HEK293 (cell line): ENCODE results near the gene SHROOM1.

Experiments
- CTCF ChIA-PET: fragments of 350-600 bp; formaldehyde crosslinking; extraction: SDS; loops from one replicate; lab custom pipeline; 2021; ENCODE audit warnings: antibody characterized with exemption; lab: Yijun Ruan, JAX
- POLR2A ChIA-PET: fragments of 300-600 bp; formaldehyde crosslinking; extraction: SDS; loops from one replicate; lab custom pipeline; 2020; ENCODE audit warnings: antibody characterized with exemption, inconsistent platforms; lab: Yijun Ruan, JAX
- H3K27ac ChIP-seq: fragments of 200-500 bp; sonication (Bioruptor generic); 2 replicates; pipeline ENCODE4 v1.5.1; 2014; ENCODE audit warnings: low read depth, low read length, control low read depth, inconsistent platforms; ENCODE audit errors: extremely low read depth
- H3K36me3 ChIP-seq, 2 experiments: fragments of 200-500 bp in 1 of 2; sonication (Bioruptor generic) in 1 of 2; 1 replicate in 1 of 2; 2 replicates in 1 of 2; pipeline ENCODE4 v1.5.1; 2014 to 2017; ENCODE audit warnings: inconsistent platforms in 2 of 2, low read length in 2 of 2; ENCODE audit not compliant: control insufficient read depth in 2 of 2, insufficient read depth in 1 of 2
- H3K4me1 ChIP-seq: fragments of 200-500 bp; sonication (Bioruptor generic); 2 replicates; pipeline ENCODE4 v1.5.1; 2014; ENCODE audit warnings: mild to moderate bottlenecking, low read length, inconsistent platforms; ENCODE audit not compliant: control insufficient read depth, insufficient read depth
- H3K4me3 ChIP-seq: 2 replicates; pipeline ENCODE4 v1.5.1; 2011; ENCODE audit warnings: low read depth, mild to moderate bottlenecking, control low read depth, low read length, moderate library complexity
- H3K9me3 ChIP-seq: fragments of 200-500 bp; sonication (Bioruptor generic); 2 replicates; pipeline ENCODE4 v1.5.1; 2014; ENCODE audit warnings: low read depth, low read length, inconsistent platforms; ENCODE audit not compliant: control insufficient read depth, insufficient read depth
- HIC1 ChIP-seq: fragments of 450-650 bp; formaldehyde crosslinking; IDR thresholded peaks from 2 replicates; pipeline ENCODE4 v1.5.1; 2016; ENCODE audit warnings: missing biosample characterization, missing genetic modification characterization
- REST ChIP-seq: fragments of 450-650 bp; formaldehyde crosslinking; IDR thresholded peaks from 2 replicates; pipeline ENCODE4 v1.5.1; 2016; ENCODE audit warnings: missing biosample characterization, missing genetic modification characterization
- ZEB2 ChIP-seq: fragments of 450-650 bp; formaldehyde crosslinking; IDR thresholded peaks from 2 replicates; pipeline ENCODE4 v1.5.1; 2016; ENCODE audit warnings: missing biosample characterization, missing genetic modification characterization
- ZFP3 ChIP-seq: fragments of 450-650 bp; formaldehyde crosslinking; IDR thresholded peaks from 2 replicates; pipeline ENCODE4 v1.5.1; 2016; ENCODE audit warnings: low read depth, missing biosample characterization, missing genetic modification characterization
- ZIC2 ChIP-seq: fragments of 450-650 bp; formaldehyde crosslinking; IDR thresholded peaks from 2 replicates; pipeline ENCODE4 v1.5.1; 2016; ENCODE audit warnings: missing biosample characterization, missing genetic modification characterization
- ZNF391 ChIP-seq: fragments of 450-650 bp; formaldehyde crosslinking; IDR thresholded peaks from 2 replicates; pipeline ENCODE4 v1.5.1; 2016; ENCODE audit warnings: low read depth, missing biosample characterization, missing genetic modification characterization, borderline replicate concordance
- ZNF549 ChIP-seq: fragments of 450-650 bp; IDR thresholded peaks from 2 replicates; pipeline ENCODE4 v1.5.1; 2018; ENCODE audit warnings: missing biosample characterization, missing genetic modification characterization, mild to moderate bottlenecking, inconsistent platforms, moderate library complexity
- ZNF621 ChIP-seq: fragments of 450-650 bp; formaldehyde crosslinking; IDR thresholded peaks from 2 replicates; pipeline ENCODE4 v1.5.1; 2017; ENCODE audit warnings: missing biosample characterization, missing genetic modification characterization
- TF ChIP-seq, protein P1 (sequence below): fragments of 450-650 bp; formaldehyde crosslinking; IDR thresholded peaks from 2 replicates; pipeline ENCODE4 v1.5.1; 2016; ENCODE audit warnings: missing biosample characterization, missing genetic modification characterization

Gene SHROOM1

GRCh38 chr5:132772291-132773070 is 58.0 kb downstream of the SHROOM1 start:
- CTCF ChIA-PET: no interaction called here
- H3K27ac ChIP-seq: no peak overlapping the region
- no peak overlapping the region for H3K4me3 ChIP-seq
- peaks cover 0 to 8% of the 10 kb centered on the region in 2 experiments; a peak in 1 of 3 replicates for H3K36me3 ChIP-seq
- POLR2A ChIA-PET: interaction anchor here (2.1 kb wide), 1 partner anchor 35 kb away, joined by 6 read pairs; the partner anchor contains the start of gene KIF3A
- TF ChIP-seq ZFP3 (tag by site-specific recombination): no peak
- TF ChIP-seq ZIC2 (tag by site-specific recombination): no peak
- TF ChIP-seq REST: no peak
- no peak for TF ChIP-seq ZEB2 (tag by site-specific recombination)
- TF ChIP-seq, protein P1, sequence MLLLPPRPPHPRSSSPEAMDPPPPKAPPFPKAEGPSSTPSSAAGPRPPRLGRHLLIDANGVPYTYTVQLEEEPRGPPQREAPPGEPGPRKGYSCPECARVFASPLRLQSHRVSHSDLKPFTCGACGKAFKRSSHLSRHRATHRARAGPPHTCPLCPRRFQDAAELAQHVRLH (tag by site-specific recombination): no peak
- no peak for TF ChIP-seq ZNF621 (tag by site-specific recombination)
- TF ChIP-seq ZNF549 (tag by site-specific recombination): no peak
- no peak for TF ChIP-seq ZNF391 (tag by site-specific recombination)
- TF ChIP-seq HIC1 (tag by site-specific recombination): no peak
- H3K9me3 ChIP-seq: no peaks in the 10 kb centered on the region
- H3K4me1 ChIP-seq: no peaks in the 10 kb centered on the region
